Medulla oblongata (tissue), 1 donor: ENCODE data around the gene ATPAF1.
A peak's percentile ranks its signal among the peaks of the same experiment; 100 is the strongest.

ENCODE experiments used
- DNase-seq: peaks from one replicate; pipeline ENCODE4 v3.0.0-alpha.2; 2015; ENCODE audit errors: extremely low spot score

Gene ATPAF1

DNA sequence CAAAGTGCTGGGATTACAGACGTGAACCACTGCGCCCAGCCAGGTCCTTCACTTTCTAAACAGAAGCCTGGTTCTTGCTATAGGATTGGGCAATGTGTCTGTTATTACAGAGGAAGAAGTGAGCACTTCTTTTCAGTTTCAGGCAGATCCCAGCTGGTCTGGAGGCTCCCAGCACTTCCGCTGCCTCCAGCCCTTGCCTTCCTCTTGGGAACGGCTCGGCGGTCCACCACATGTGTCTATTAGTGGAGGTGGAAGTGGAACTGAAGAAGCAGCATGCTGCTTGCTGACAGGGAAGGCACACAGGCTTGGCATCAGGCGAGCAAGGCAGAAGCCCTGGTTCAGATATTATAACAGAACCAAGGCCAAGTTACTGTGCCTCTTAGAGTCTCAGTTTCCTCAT is 81.1 kb downstream of the ATPAF1 start:
- peak; percentile 72 for DNase-seq

DNA sequence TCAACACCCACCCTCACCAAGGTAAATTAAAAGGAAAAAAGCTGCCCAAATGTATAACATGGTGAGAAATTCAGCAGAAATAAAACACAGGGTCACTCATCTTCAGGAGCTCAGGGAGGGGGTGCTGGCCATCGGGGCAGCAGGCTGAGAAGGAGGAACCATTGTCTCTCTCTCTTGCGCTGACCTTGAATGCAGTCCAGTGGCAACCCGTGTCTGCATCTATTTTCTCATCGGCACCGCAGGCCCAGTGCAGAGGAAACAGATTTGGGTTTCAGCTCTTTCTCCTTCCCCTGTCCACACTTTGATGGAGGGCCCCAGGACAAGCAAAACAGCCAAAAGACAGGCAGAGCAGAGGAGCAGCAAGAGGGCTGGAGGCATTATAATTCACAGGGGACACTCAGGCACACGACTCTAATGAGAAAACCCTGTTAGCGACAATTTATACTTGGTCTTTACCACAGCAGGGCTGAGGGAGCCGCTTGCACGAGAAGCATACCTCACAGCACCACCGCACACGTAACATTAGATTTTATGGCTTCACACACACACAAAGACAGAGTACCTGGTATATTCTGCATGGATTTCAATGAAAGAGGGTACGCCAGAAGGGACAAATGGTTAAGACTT is 82.7 kb downstream of the ATPAF1 start:
- peak; percentile 52 for DNase-seq

DNA sequence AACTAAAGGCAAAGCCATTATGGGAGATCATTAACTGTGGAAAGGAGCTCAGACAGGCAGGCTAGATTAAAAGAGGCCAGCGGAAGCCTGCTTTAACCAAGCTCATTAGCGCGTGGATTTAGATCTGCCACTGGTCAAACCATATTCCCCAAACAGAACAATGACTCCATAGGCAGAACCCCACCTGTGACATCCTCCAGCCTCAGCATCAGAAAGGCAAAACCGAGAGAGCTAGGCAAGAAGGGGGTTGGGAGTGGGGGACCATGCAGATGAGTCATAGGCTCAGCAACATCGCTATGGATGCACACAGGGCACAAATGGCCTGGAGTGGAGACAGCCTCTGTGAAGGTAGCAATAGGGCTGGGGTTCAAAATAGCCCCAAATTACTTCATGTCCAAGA is 84.7 kb downstream of the ATPAF1 start:
- DNase-seq: no peak

DNA sequence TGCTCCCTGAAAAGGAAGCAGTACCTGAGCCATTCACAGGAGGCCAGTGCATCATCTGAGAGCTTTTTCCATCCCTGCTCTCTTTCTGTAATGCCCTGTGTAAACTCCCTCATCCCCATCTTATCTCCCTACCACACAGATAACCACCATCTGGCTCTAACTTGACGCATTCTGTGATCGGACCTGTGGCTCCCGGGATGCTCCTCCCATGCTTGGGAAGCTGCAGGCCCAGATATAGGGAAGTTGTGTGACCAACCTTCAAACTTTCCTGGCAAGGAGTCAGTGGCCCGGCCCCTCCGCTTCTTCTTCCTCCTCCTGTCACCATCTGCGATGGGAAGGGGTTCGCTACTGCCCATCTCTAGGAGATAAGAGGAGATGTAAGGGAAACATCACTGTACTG is 85.2 kb downstream of the ATPAF1 start:
- no peak for DNase-seq
